GM12864 (cell line): Measurements from ENCODE around the gene ULK1.

Experiments
- DNase-seq: peaks from one replicate; pipeline ENCODE4 v3.0.0-alpha.2; 2011; ENCODE audit warnings: low read depth
- H3K4me3 ChIP-seq: 2 replicates; pipeline ENCODE4 v1.5.1; 2011; ENCODE audit warnings: mild to moderate bottlenecking, low read depth, low read length, control low read depth
- CTCF ChIP-seq: IDR thresholded peaks from 2 replicates; pipeline ENCODE4 v1.5.1; 2011; ENCODE audit warnings: low read depth, mild to moderate bottlenecking, moderate library complexity, low read length, control low read depth, inconsistent platforms; ENCODE audit errors: missing control alignments

The ULK1 gene

GRCh38 chr12:131901431-131902331 is 7.3 kb downstream of the ULK1 start:
- DNase-seq = no peak
- no peak for TF ChIP-seq CTCF
- H3K4me3 ChIP-seq = no peak overlapping the region

- no peak for TF ChIP-seq CTCF
- no peak overlapping the region for H3K4me3 ChIP-seq
- DNase-seq = no peak
Observed at GRCh38 chr12:131902332-131903241, 8.2 kb downstream of the ULK1 start.

GRCh38 chr12:131903270-131904255 is 9.1 kb downstream of the ULK1 start:
- TF ChIP-seq CTCF = no peak
- DNase-seq = no peak
- no peak overlapping the region for H3K4me3 ChIP-seq

- DNase-seq = no peak
- H3K4me3 ChIP-seq = no peak overlapping the region
- no peak for TF ChIP-seq CTCF
Observed at GRCh38 chr12:131904346-131904745, 9.9 kb downstream of the ULK1 start.

- DNase-seq = no peak
- no peak for TF ChIP-seq CTCF
- H3K4me3 ChIP-seq = no peak overlapping the region
Observed at GRCh38 chr12:131905081-131905629, 10.7 kb downstream of the ULK1 start.

GRCh38 chr12:131905630-131906091 is 11.2 kb downstream of the ULK1 start:
- H3K4me3 ChIP-seq = no peak overlapping the region
- TF ChIP-seq CTCF = no peak
- no peak for DNase-seq
